HCT116 (cell line): Measurements from ENCODE around the gene SH3BGR. TPM values are rescaled to one million over a fixed set of nuclear protein-coding genes. Genes with fewer than 3 reads are reported as not detected.

ENCODE experiments used
- ATAC-seq: fragments of 200-7000 bp; cut with Tn5 transposase; 2 replicates; pipeline ENCODE4 v1.9.1; 2020; ENCODE audit warnings: mild to moderate bottlenecking, moderate library complexity
- BruUV-seq: library from RNA; stranded (reverse); fragments of 400-500 nt; replicated peaks from 2 replicates; lab custom pipeline; 2021; lab: Mats Ljungman, UMichigan
- CTCF ChIA-PET: fragments of 300-600 bp; sonication (Branson Sonifier 250); formaldehyde crosslinking; loops from one replicate; lab custom pipeline; 2021; ENCODE audit warnings: antibody characterized with exemption; lab: Charles Lee
- POLR2A ChIA-PET: fragments of 300-600, 350-600 bp; sonication (Branson Sonifier 250); formaldehyde crosslinking; loops from one replicate; lab custom pipeline; 2021; ENCODE audit warnings: antibody characterized with exemption; lab: Charles Lee
- RAD21 ChIA-PET, 2 experiments: fragments of 300-600 bp; sonication (Branson Sonifier 250); formaldehyde crosslinking; loops; one replicate each; lab custom pipeline; 2023; ENCODE audit warnings: low total read pairs in 2 of 2; ENCODE audit not compliant: uncharacterized antibody in 2 of 2, unreplicated experiment in 2 of 2, low non-redundant PET in 1 of 2; lab: Charles Lee
- DNase-seq: peaks from one replicate; pipeline ENCODE4 v3.0.0-alpha.2; 2010; ENCODE audit warnings: low read depth, low spot score
- H2AFZ ChIP-seq: fragments of 200-600 bp; shearing (Covaris generic), sonication (generic); 2 replicates; pipeline ENCODE4 v1.6.1; 2017; ENCODE audit warnings: low read depth, mixed run types, mixed read lengths, antibody characterized with exemption, low read length; ENCODE audit not compliant: poor library complexity, severe bottlenecking
- H3K27ac ChIP-seq: 2 replicates; pipeline ENCODE4 v1.5.1; 2012; ENCODE audit warnings: low read depth, low read length
- H3K27me3 ChIP-seq: fragments of 200-600 bp; sonication (generic); 2 replicates; pipeline ENCODE4 v1.6.1; 2016; ENCODE audit warnings: mixed run types, low read length, mixed read lengths; ENCODE audit not compliant: insufficient read depth
- H3K36me3 ChIP-seq, 2 experiments: fragments of 200-500 bp in 1 of 2; fragments of 200-600 bp in 1 of 2; sonication (Bioruptor generic) in 1 of 2; sonication (generic) in 1 of 2; 2 replicates each; pipeline versions ENCODE4 v1.5.1 to v1.6.1; 2014 to 2016; ENCODE audit warnings: low read length in 2 of 2, inconsistent platforms in 1 of 2, mixed read lengths in 1 of 2, mixed run types in 1 of 2; ENCODE audit not compliant: insufficient read depth in 2 of 2, control insufficient read depth in 1 of 2
- H3K4me1 ChIP-seq, 2 experiments: fragments of 200-600 bp in 1 of 2; sonication (generic) in 1 of 2; 2 replicates each; pipeline versions ENCODE4 v1.5.1 to v1.6.1; 2012 to 2017; ENCODE audit warnings: low read length in 2 of 2, inconsistent platforms in 1 of 2, mild to moderate bottlenecking in 1 of 2, mixed read lengths in 1 of 2, mixed run types in 1 of 2, moderate library complexity in 1 of 2; ENCODE audit not compliant: insufficient read depth in 2 of 2, control insufficient read depth in 1 of 2
- H3K4me2 ChIP-seq: fragments of 200-600 bp; sonication (generic); 2 replicates; pipeline ENCODE4 v1.6.1; 2017; ENCODE audit warnings: mixed run types, low read length, mixed read lengths
- H3K4me3 ChIP-seq, 2 experiments: fragments of 200-600 bp in 1 of 2; sonication (generic) in 1 of 2; replicated peaks in 1 of 2; 2 replicates each; pipeline ENCODE4 v1.5.1; 2011 to 2016; ENCODE audit warnings: low read length in 2 of 2, control low read depth in 1 of 2, low read depth in 1 of 2, mild to moderate bottlenecking in 1 of 2, mixed read lengths in 1 of 2, mixed run types in 1 of 2
- H3K79me2 ChIP-seq: fragments of 200-600 bp; sonication (generic); 2 replicates; pipeline ENCODE4 v1.6.1; 2017; ENCODE audit warnings: mild to moderate bottlenecking, mixed run types, low read length, moderate library complexity, mixed read lengths; ENCODE audit not compliant: insufficient read depth
- H3K9ac ChIP-seq: fragments of 200-600 bp; sonication (generic); 2 replicates; pipeline ENCODE4 v1.6.1; 2016; ENCODE audit warnings: low read length, mixed read lengths
- H3K9me2 ChIP-seq: fragments of 200-600 bp; sonication (generic), shearing (Covaris generic); 2 replicates; pipeline ENCODE4 v1.6.1; 2017; ENCODE audit warnings: mixed run types, mild to moderate bottlenecking, moderate library complexity; ENCODE audit not compliant: insufficient read depth
- H3K9me3 ChIP-seq, 2 experiments: fragments of 200-500 bp in 1 of 2; fragments of 200-600 bp in 1 of 2; sonication (Bioruptor generic) in 1 of 2; sonication (generic) in 1 of 2; 2 replicates each; pipeline ENCODE4 v1.6.1; 2014 to 2017; ENCODE audit warnings: low read length in 2 of 2, mixed read lengths in 2 of 2, inconsistent platforms in 1 of 2, low read depth in 1 of 2, mild to moderate bottlenecking in 1 of 2, mixed run types in 1 of 2, moderate library complexity in 1 of 2; ENCODE audit not compliant: control insufficient read depth in 1 of 2, insufficient read depth in 1 of 2
- H4K20me1 ChIP-seq: fragments of 200-600 bp; sonication (generic), shearing (Covaris generic); 2 replicates; pipeline ENCODE4 v1.6.1; 2017; ENCODE audit warnings: mixed run types, mild to moderate bottlenecking, moderate library complexity; ENCODE audit not compliant: insufficient read depth
- ATF3 ChIP-seq: IDR thresholded peaks from 2 replicates; pipeline ENCODE4 v1.6.1; 2012
- CBX3 ChIP-seq: IDR thresholded peaks from 2 replicates; pipeline ENCODE4 v1.6.1; 2012; ENCODE audit warnings: low read depth
- ELF1 ChIP-seq: IDR thresholded peaks from 2 replicates; pipeline ENCODE4 v1.6.1; 2012; ENCODE audit warnings: low read depth, borderline replicate concordance
- EZH2 ChIP-seq: fragments of 200-600 bp; sonication (generic); IDR thresholded peaks from 2 replicates; pipeline ENCODE4 v1.6.1; 2017; ENCODE audit warnings: antibody characterized with exemption, mixed run types
- JUND ChIP-seq: IDR thresholded peaks from 2 replicates; pipeline ENCODE4 v1.6.1; 2012
- POLR2AphosphoS5 ChIP-seq: IDR thresholded peaks from 2 replicates; pipeline ENCODE4 v1.6.1; 2011; ENCODE audit warnings: mild to moderate bottlenecking, low read depth, low read length, moderate library complexity
- SRF ChIP-seq: IDR thresholded peaks from 2 replicates; pipeline ENCODE4 v1.6.1; 2012; ENCODE audit warnings: low read depth
- YY1 ChIP-seq: IDR thresholded peaks from 2 replicates; pipeline ENCODE4 v1.6.1; 2011; ENCODE audit warnings: low read length, low read depth, moderate library complexity, mild to moderate bottlenecking; ENCODE audit not compliant: insufficient replicate concordance; ENCODE audit errors: extremely low read depth
- intact Hi-C: fragments of 100-400 bp; cut with micrococcal nuclease; formaldehyde crosslinking; loops from 2 replicates; pipeline ENCODE4 v1.10.0; 2022
- total RNA-seq: library from RNA; stranded (reverse); gene quantifications from one replicate; pipeline ENCODE4 v1.2.1, GENCODE V29; 2021; ENCODE audit not compliant: unreplicated experiment
- TF ChIP-seq, protein P1 (sequence below): IDR thresholded peaks from 2 replicates; pipeline ENCODE4 v1.6.1; 2012

SH3BGR gene
- total RNA-seq, 1 experiment from 2014 or later: 4.8 TPM

- Histone ChIP-seq H2AFZ (no peak overlapping the region), H3K4me3 (no peak overlapping the region), H4K20me1 (no peaks in the 10 kb centered on the region), H3K9me2 (no peaks in the 10 kb centered on the region), H3K4me1 (no peaks in the 10 kb centered on the region), H3K27me3 (no peaks in the 10 kb centered on the region), H3K9ac (no peak overlapping the region), H3K36me3 (no peaks in the 10 kb centered on the region), H3K27ac (no peak overlapping the region), H3K79me2 (no peaks in the 10 kb centered on the region), H3K9me3 (no peaks in the 10 kb centered on the region), H3K4me2 (no peak overlapping the region)
- CTCF ChIA-PET: interaction anchor here (2.2 kb wide), 1 partner anchor 11 kb away, joined by 10 read pairs; no protein-coding TSS in a partner anchor
- TF ChIP-seq, protein P1, sequence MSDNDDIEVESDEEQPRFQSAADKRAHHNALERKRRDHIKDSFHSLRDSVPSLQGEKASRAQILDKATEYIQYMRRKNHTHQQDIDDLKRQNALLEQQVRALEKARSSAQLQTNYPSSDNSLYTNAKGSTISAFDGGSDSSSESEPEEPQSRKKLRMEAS: no peak
- TF ChIP-seq ATF3 (no peak), EZH2 (no peak), SRF (no peak), POLR2AphosphoS5 (no peak), CBX3 (no peak)
- no TSS peak for BruUV-seq
- DNase-seq: no peak
- RAD21 ChIA-PET: no interaction called here
- POLR2A ChIA-PET: no interaction called here
- ATAC-seq: no peak
- intact Hi-C loops: no loop called here
These were observed 21.3 kb upstream of the SH3BGR start for GRCh38 chr21:39430457-39430856.

DNA sequence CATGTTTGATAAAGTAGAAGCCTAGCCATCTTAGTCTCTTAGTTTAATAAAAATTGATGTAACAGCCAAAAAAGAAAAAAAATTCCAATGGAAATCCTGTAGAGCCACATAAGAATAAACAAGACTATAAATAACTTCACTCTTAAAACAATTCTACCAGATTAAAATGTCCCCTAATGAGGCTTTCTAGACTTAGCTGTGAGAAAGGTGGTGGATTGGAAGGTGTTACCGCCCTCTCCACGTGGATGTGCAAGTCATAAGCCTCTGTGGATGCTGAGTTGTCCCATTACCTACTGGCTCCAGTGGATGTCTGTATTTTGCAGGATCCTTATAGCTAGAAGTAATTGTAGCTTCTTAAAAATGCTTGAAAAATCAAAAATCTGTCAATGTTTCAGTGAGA lies 20.8 kb upstream of the SH3BGR start:
- BruUV-seq: no TSS peak
- Histone ChIP-seq H3K4me2 (no peak overlapping the region), H2AFZ (no peak overlapping the region), H3K9ac (no peak overlapping the region), H3K27me3 (no peaks in the 10 kb centered on the region), H3K79me2 (no peaks in the 10 kb centered on the region), H3K4me3 (no peak overlapping the region), H3K36me3 (no peaks in the 10 kb centered on the region), H3K9me2 (no peaks in the 10 kb centered on the region), H3K4me1 (no peaks in the 10 kb centered on the region), H3K9me3 (no peaks in the 10 kb centered on the region), H4K20me1 (no peaks in the 10 kb centered on the region), H3K27ac (no peak overlapping the region)
- no peak for TF ChIP-seq POLR2AphosphoS5
- TF ChIP-seq JUND: no peak
- no peak for TF ChIP-seq YY1
- no peak for TF ChIP-seq ELF1
- TF ChIP-seq, protein P1: no peak
- no peak for TF ChIP-seq EZH2
- DNase-seq (no peak), ATAC-seq (no peak)
- RAD21 ChIA-PET: no interaction called here
- intact Hi-C loops: no loop called here
- POLR2A ChIA-PET: no interaction called here
- CTCF ChIA-PET: interaction anchor here (1.3 to 2.2 kb wide), 2 partner anchors 10 to 12 kb away, joined by 3 to 10 read pairs; no protein-coding TSS in a partner anchor
